Left forelimb (tissue), 1 donor: ENCODE results near the gene KSR2.
"Not testable (repeated sequence)": the region's sequence is repeated elsewhere in the genome, so short reads cannot be mapped to it uniquely, and the experiment has no call there.

ENCODE experiments used
- DNase-seq: peaks from one replicate; pipeline ENCODE4 v3.0.0-alpha.2; 2018; ENCODE audit warnings: low spot score

KSR2 gene

DNA sequence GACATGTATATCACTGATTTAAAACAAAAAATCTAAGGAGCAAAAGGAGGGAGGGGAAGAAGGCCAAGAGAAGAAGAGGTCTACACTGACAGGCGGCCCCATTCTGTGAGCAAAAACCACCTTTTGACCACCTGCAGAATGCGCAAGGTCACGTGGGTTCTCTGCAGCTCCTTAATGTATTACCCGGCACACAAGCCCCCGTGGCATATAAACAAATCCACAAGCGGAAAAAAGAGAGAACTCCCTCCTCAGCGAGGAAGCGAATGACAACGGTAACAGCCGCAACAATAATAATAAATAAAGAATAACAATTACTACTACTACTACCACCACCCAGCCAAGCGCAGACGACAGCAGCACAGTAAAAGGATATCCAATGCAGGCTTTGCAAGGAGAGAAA is 1.3 kb downstream of the KSR2 start:
- no peak for DNase-seq

DNA sequence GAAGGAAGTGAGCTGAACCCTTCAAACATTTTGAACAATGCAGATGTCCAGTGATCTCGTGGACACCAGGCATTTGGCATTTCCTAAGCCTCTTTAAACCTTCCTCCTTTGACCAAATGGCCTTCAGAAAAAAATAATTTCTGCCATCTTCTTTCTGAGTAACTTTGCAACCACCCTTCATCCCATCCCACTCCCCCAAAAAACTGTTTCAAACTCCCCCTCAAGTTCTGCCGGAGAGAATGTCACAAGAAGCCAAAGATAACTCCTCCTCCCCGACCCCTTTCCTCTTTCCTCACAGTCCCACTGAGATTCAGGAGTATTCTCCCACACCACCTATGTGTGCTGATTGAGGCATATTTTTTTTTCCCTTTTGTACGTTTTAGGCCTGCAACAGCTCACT is 1.7 kb downstream of the KSR2 start:
- no peak for DNase-seq

DNA sequence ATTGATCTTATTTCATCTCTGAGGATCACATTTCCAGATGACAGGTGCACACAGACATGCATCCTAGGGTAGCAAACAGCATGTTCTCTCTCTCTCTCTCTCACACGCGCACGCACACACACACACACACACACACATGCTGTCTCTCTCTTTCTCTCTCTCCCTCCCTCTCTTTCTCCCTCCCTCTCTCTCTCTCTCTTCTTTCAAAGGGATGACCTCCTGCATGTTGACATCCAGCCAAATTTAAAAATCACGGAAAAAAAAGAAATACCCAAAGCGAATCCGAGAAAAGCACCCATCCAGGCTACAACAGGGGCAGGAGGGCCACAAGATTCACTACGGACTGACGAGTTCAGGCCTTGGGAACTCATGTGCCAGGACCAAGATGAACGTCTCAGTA is 2.3 kb downstream of the KSR2 start:
- no peak for DNase-seq

DNA sequence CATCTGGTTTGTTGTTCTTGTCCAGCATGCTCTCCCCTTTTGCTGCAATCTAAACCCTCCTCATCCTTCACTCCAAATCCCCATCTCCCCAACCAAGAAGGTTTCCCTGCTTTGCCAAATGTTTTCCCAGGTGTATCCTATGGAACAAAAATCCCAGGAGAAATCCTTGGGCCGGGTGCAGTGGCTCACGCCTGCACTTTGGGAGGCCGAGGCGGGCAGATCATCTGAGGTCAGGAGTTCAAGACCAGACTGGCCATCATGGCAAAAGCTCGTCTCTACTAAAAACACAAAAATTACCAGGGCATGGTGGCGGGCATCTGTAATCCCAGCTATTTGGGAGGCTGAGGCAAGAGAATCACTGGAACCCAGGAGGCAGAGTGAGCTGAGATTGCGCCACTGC is 5.0 kb downstream of the KSR2 start:
- DNase-seq: no peak

DNA sequence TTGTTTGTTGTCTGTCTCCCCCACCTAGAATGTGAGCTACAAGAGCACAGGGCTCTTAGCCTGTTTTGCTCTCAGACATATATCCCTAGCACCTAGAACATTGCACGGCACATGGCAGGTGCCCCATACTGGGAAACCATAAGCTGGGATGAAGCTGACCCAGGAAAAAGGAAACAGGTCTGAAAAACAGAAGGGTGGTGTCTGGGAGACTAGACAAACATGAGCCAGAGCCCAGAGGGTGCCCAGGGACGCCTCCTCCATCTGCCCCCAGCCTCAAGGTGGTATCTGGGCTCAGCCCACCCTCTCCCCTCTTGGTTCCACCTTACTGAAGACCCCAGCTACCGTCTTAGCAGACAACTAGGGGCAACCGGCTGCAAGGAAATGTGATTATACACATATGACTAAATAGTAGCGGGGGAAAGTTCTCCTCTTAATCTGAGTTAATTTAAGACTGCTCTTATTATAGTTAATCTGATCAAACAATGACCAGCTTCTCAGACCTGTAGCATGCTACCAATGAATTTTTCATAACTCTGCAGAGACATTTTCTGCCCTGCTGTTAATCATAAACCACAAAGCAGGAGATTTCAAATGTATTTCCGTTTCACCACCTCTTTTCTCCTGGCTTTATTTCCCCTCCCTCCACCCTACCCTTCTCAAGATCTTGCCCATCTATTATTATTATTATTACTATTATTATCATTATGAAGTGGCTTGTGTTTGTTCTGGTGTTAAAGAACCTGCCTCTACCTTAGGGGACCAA is 31.9 kb downstream of the KSR2 start:
- no peak for DNase-seq

DNA sequence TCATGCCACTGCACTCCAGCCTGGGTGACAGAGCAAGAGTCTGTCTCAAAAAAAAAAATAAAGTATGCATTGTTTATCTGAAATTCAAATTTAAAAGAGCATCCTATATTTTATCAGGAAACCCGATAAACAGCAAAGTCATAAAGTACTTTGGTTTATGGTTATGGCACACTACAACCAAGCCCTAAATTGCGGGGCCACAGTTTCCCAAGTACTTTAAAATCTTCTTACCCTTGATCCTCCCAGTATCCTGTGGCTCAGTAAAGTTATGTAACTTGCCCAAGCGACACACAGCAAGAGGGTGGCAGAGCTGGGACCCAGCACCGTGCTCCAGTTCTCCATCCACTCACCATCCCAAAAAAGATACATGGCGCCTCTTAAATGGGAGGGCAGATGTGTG is 35.2 kb downstream of the KSR2 start:
- DNase-seq: no peak

DNA sequence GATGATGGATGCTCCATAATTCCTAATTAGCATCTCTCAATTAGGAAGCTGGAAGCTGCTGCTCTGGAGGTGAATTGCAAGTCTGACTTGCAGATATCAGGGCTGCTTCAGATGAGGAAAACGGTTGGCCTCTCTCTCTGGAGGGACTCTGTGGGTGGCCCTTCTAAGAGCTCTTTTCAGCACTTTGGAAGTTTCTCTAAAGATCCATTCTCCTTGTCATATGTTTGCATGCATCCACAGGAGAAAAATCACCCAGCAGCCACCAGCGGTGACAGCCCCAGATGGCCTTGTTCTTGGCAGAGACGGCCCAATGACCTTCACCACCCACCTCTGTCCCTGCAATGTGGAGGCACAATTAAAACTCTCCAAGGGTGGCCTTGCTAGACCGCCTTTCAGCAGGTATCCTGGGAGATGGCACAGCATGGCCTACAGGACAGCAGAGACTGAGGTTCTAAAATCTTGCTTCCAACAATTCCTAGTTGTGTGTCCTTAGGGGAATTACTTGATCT is 42.3 kb downstream of the KSR2 start:
- no peak for DNase-seq

DNA sequence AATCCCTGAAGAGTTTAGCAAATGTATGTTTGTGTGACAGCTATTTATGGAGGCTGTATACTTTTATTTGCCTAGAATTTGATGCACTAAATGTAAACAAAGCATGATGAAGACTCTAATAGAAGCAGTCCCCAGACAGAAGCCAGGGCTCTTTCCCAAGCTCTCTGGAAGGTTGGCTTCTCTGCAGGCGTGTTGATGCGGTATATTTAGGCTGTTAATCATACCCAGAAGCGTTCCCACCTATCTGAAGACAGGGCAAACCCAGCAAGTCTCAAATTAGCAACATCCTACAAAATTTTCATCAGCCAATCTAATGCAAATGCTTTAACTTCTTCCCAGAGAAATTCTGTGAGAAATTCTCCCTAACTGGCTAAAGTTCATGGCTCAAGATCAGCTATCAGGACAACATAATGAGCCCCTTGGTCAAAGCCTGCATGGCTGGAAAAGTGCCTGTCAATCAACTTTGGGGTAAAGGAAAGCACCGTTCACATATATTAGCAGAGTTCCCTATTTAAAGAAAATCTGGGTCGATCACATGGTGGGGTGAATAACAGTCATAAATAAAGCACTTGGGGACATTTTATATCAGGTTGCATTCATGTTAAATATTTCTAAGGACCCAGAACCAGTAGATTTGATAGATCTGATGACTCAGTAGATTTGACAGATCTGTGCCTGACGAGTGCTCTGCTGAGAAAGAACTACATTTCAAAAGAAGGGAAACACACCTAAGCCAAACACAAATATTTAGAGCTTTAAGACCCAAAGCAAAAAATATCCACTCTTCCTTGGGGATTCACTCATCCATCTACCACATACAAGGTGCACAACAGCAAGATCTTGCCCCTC is 46.6 kb downstream of the KSR2 start:
- no peak for DNase-seq

DNA sequence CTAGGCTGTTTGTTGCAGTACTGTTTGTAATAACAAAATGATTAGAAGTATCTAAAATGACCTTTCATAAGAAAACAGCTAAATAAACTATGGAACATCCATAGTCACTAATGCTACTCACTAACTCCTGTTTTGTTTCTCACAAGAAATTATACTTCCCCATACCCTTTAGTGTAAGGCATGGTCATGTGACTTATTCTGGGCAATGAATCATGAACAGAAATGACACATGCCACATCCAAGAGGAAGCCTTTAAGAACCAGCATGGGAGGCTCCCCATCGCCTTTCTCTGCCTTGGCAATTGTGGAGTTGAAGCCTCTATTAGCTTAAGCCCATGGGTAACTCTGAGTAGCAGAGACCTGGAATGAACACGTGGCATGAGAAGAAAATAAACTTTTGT is 49.3 kb downstream of the KSR2 start:
- no peak for DNase-seq

DNA sequence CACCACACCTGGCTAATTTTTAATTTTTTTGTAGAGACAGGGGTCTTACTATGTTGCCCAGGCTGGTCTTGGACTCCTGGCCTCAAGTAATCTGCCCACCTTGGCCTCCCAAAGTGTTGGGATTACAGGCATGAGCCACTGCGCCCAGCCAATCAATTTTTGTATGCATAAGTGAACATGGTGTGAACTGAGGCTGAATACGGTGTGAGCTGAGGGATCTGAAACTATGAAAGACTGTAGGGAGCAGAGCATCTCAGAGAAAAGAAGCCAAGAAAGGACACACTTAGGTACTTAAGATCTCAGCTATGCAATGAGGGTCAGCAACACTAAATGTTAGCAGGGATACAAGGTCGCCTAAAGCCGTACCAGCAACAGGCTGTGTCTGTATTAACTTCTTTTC is 54.1 kb downstream of the KSR2 start:
- no peak for DNase-seq

DNA sequence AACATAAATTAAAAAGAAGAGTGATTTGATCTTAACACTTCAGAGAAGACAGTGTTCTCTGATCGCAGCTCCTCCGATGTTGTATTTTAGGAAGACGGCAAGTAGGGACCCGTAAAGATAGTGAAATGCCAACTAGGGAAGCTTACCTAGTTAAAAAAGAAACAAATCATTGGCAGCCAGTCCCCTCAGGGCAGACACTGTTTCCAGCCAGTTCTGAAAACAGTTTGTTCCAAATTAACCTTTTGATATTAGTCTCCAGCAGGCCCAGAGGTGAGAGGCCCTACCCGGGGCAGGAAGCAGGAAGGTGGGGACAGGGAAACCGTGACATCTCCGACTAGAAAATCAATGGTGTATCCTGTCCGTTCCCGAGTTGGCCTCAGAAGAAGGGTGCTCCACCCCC is 56.0 kb downstream of the KSR2 start:
- no peak for DNase-seq

DNA sequence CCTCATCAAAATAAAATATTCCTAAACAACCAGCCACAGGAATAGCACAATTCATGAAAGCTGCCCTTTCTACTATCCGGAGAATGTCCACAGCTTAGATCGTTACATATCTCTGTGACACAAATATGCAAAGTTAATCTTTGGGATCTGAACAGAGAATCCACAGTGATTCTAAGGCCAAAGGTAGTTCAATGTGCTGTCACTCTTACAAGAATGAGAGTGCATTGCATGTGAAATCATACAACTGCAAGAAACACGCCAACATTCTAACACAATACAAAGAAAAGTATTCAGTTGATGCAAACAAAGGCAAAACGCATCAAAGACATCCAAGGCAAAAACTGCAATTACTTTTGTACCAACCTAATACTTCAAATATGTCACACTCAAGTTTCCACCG is 60.4 kb downstream of the KSR2 start:
- no peak for DNase-seq

DNA sequence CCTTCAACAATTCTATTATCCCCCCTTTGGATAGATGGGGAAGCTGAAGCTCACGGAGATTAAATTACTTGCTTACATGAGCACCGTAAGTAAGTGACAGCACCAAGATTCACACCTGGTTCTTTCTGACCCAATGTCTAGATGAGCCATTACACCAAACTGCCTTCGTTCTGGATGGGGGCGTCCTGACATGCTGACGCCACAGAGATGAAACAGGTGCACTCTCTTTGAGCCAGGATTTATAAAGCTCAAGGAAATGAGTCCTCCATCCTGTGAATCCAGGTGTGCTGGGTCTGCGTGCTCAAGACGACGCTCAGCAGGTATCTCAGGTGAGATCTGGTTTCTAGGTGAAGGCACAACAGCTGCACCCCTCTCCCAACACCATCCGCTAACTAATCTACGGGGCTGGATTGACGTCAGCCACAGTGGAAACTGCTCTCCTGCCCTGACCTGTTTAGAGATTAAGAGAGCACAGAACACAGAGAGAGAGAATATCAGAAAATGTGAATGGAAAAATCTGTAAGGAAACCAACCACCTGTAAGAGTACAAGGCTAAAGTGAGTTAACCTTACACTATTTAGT is 61.6 kb downstream of the KSR2 start:
- no peak for DNase-seq

DNA sequence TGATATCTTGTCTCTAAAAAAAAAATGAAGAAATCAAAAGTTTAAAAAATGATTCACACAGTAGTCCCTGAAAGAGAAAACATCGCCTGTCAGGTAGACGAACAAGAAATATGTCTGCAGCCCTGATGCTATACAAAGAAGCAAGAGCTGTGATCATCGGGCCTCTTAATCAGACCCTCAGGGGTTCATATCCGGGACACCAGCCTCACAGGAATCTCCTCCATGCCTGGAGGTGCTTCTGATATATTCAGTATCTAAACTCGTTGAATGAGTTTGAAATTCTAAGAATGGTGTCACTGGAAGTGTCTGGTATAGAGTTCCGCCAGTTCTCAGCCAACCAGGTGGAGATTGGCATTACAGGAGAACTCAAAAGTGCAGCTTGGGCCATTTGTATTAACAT is 64.7 kb downstream of the KSR2 start:
- no peak for DNase-seq

DNA sequence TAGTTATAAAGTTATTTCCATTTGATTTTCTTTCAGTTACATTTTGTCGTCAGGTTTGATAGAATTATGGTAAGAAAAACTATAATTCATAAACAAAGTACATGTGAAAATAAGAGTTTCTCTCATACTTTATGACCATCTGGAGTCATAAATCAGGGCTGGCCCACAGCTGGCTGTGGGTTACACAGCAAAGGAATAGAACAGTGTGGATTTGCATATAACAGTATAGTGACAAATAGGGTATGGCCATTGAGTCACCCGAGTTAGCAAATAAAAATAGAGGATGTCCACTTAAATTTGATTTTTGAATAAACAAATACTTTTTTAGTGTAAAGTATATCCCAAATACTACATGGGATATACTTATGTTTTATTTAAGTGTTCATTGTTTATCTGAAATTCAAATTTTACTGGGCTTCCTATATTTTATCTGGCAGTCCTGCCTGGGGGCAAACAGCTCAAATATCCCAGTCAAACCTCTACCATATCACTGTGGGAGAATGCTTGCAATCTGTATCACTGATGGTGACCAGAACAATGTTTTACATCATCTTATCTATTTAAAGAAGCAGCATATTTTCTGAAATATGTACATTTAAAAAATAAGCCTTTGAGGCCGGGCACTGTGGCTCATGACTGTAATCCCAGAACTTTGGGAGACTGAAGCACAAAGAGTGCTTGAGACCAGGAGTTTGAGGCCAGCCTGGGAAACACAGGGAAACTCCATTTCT is 65.5 kb downstream of the KSR2 start:
- DNase-seq: no peak

DNA sequence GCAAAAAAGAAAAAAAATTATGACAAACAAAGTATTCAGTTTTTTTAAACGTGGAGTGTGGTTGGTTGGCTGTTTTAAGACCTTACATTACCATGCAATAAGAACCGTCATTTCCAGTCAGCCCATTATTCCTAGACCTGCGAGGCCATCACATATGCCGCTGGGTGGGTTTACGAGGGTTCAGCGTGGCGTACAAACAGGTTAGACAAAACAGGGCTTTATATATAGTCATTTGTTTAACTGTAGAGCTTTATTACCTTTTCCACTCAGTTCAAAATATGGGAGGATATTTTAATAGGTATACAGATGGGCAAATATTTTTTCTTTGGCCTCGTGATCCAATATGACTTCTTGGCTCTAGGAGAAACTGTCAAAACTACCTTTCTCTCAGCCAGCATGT is 67.2 kb downstream of the KSR2 start:
- no peak for DNase-seq

DNA sequence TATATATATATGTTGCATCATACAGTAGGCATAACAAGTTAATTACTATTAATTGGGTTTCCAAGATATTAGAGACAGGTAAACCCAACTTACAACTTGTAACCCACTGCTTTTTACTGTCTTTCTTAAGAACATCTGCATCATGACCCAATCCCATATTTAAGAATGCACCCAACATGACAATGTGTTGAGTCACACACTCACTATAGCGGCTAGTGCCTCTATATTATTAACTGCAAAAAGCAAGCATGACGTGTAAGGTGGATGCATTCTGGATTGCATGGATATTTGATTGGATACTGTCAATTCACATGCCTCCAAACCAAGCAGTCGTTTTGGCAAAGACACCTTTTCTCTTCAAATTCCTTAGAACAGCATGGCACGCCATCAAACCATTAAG is 68.2 kb downstream of the KSR2 start:
- no peak for DNase-seq

DNA sequence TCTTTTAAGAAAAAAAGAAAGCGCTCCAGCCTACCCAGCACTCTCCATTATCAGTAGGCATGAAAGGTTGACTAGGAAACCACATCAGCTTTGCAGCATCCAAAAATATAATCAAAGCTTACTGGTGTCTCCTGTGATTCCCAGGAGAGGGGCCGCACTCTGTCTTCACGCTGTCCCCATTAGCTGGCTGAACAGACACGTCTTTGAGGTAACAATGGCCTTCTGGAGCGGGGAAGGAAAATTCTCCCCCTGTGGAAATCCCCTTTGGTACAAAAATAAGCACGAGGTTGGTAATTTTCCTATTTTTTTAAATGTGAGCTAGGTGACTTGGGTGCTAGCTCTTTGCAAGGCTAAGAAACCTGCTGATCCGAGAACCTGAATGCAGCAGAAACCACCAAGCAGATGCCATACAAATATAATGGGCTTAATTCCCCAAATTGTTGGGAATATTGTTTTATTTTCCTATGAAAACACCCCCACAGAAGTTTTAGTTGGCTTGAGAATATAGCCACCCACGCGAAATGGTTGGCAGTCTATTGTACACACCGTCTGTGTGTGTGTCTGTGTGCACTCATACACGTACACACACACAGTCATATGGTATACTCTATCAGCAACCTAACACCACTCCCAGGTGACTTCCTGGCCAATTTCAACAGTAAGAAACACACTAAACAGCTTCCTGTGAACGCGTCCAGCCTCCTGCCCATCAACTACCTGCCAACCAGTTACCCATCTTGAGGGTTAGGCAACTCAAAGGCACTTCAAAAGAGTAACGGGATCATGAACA is 71.2 kb downstream of the KSR2 start:
- DNase-seq: no peak

DNA sequence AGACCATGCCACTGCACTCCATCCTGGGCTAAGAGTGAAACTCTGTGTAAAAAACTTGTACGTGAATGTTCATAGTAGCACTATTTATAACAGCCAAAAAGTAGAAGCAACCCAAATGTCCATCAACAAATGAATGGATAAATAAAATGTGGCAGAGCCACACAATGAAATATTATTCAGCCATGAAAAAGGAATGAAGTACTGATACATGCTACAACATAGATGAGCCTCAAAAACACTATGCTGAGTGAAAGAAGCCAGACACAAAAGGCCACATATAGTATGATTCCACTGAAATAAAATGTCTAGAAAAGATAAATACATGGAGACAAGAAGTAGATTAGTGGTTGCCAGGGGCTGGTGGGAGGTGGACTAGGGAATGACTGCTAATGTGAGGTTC is 72.8 kb downstream of the KSR2 start:
- DNase-seq: no peak

DNA sequence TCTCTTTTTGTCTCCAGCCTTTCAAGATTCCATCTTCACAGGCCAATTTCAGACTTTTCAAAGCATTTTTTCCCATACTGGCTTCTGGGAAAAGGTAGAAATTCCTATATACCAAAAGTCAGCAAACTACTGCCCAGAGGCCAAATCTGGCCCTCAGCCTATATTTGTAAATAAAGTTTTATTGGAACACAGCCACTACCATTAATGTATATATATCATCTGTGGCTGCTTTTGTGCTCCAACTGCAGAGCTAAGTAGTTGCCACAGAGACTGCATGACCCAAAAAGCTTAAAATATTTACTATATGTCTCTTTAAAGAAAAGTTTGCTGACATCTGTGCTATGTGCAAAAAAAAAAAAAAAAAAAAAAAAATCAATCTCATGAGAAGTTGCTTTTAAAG is 76.3 kb downstream of the KSR2 start:
- DNase-seq: no peak

DNA sequence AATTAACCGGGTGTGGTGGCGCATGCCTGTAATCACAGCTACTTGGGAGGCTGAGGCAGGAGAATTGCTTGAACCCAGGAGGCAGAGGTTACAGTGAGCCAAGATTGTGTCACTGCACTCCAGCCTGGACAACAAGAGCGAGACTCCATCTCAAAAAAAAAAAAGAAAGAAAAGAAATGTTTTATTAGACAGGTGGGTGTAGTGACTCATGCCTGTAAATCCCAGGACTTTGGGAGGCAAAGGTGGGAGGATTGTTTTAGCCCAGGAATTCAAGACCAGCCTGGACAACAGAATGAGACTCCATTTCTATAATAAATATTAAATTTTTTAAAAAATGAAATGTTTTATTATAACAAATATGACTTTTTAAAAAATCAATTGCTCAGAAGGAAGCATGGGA is 77.5 kb downstream of the KSR2 start:
- not testable (repeated sequence) for DNase-seq

DNA sequence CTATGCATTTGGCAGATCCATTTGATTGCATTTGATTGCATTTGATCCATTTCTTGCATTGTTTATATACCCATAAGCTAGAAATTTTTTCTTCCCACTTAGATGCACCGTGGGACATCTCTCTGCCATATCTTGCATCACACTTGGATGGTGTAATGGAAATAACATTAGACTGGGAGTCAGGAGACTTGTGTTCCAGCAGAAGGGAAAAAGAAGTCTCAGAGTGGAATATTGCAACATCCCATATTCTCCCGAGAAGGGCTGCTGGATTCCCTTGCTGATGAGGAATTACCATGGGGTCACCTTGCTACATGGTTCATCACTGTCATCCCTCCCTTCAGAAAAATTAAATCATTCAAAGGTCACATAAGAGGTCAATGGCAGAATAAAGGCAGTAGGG is 78.1 kb downstream of the KSR2 start:
- no peak for DNase-seq
